DND-41 (cell line): ENCODE measurements around the gene RAB6A.

Source experiments
- ATAC-seq: fragments of 200-7000 bp; cut with Tn5 transposase; 3 replicates; pipeline ENCODE4 v1.9.1; 2021; ENCODE audit warnings: low read depth; ENCODE audit not compliant: insufficient read depth
- DNase-seq: peaks from one replicate; pipeline ENCODE4 v3.0.0-alpha.2; 2020
- H2AFZ ChIP-seq: 2 replicates; pipeline ENCODE4 v1.6.0; 2012; ENCODE audit warnings: low read depth, low read length
- H3K27ac ChIP-seq: 2 replicates; pipeline ENCODE4 v1.5.1; 2012; ENCODE audit warnings: low read length, inconsistent platforms
- H3K27me3 ChIP-seq: fragments of 200-600 bp; sonication (generic); 2 replicates; pipeline ENCODE4 v1.6.0; 2012; ENCODE audit warnings: low read length, mild to moderate bottlenecking, inconsistent platforms; ENCODE audit not compliant: insufficient read depth, poor library complexity
- H3K36me3 ChIP-seq: 2 replicates; pipeline ENCODE4 v1.5.1; 2012; ENCODE audit warnings: low read length, inconsistent platforms; ENCODE audit not compliant: insufficient read depth
- H3K4me1 ChIP-seq: 2 replicates; pipeline ENCODE4 v1.5.1; 2012; ENCODE audit warnings: mild to moderate bottlenecking, low read length; ENCODE audit not compliant: insufficient read depth
- H3K4me2 ChIP-seq: 2 replicates; pipeline ENCODE4 v1.6.0; 2012; ENCODE audit warnings: mild to moderate bottlenecking, moderate library complexity, low read length, inconsistent platforms; ENCODE audit not compliant: insufficient read depth
- H3K4me3 ChIP-seq, 2 experiments: fragments of 200-600 bp in 1 of 2; shearing (Covaris generic) in 1 of 2; 2 replicates each; pipeline ENCODE4 v1.5.1; 2012 to 2016; ENCODE audit warnings: inconsistent platforms in 2 of 2, low read length in 2 of 2, mild to moderate bottlenecking in 2 of 2, low read depth in 1 of 2, moderate library complexity in 1 of 2
- H3K79me2 ChIP-seq: 2 replicates; pipeline ENCODE4 v1.6.0; 2012; ENCODE audit warnings: low read length, inconsistent platforms; ENCODE audit not compliant: insufficient read depth
- H3K9ac ChIP-seq: 2 replicates; pipeline ENCODE4 v1.6.0; 2012; ENCODE audit warnings: low read depth, mild to moderate bottlenecking, inconsistent platforms, low read length, moderate library complexity
- H3K9me3 ChIP-seq: 2 replicates; pipeline ENCODE4 v1.5.1; 2012; ENCODE audit warnings: low read length, moderate library complexity, mild to moderate bottlenecking, inconsistent platforms; ENCODE audit not compliant: insufficient read depth, severe bottlenecking
- H4K20me1 ChIP-seq: 2 replicates; pipeline ENCODE4 v1.6.0; 2012; ENCODE audit warnings: low read length; ENCODE audit not compliant: insufficient read depth
- CTCF ChIP-seq: IDR thresholded peaks from 2 replicates; pipeline ENCODE4 v1.5.1; 2012; ENCODE audit warnings: borderline replicate concordance, low read length, moderate library complexity, mild to moderate bottlenecking; ENCODE audit not compliant: poor library complexity, severe bottlenecking; ENCODE audit errors: extremely low read depth
- EZH2 ChIP-seq: IDR thresholded peaks from 3 replicates; pipeline ENCODE4 v1.6.1; 2012; ENCODE audit warnings: borderline replicate concordance, low read depth, mild to moderate bottlenecking, moderate library complexity, low read length, inconsistent platforms; ENCODE audit not compliant: severe bottlenecking

Gene RAB6A

GRCh38 chr11:73641668-73642067 lies 119.2 kb downstream of the RAB6A start:
- H3K79me2 ChIP-seq: no peaks in the 10 kb centered on the region
- H3K27ac ChIP-seq: no peak overlapping the region
- no peaks in the 10 kb centered on the region for H3K27me3 ChIP-seq
- H3K4me2 ChIP-seq: no peak overlapping the region
- no peaks in the 10 kb centered on the region for H3K36me3 ChIP-seq
- no peak overlapping the region for H2AFZ ChIP-seq
- H3K9me3 ChIP-seq: no peaks in the 10 kb centered on the region
- no peak for TF ChIP-seq CTCF
- TF ChIP-seq EZH2: no peak
- H3K4me3 ChIP-seq: no peak overlapping the region
- no peak overlapping the region for H3K9ac ChIP-seq
- no peaks in the 10 kb centered on the region for H4K20me1 ChIP-seq
- ATAC-seq (no peak), DNase-seq (no peak)
- no peaks in the 10 kb centered on the region for H3K4me1 ChIP-seq

- no peak overlapping the region for H3K4me2 ChIP-seq
- no peak overlapping the region for H3K9ac ChIP-seq
- no peaks in the 10 kb centered on the region for H3K4me1 ChIP-seq
- no peak overlapping the region for H2AFZ ChIP-seq
- H4K20me1 ChIP-seq: no peaks in the 10 kb centered on the region
- no peak overlapping the region for H3K27ac ChIP-seq
- ATAC-seq (no peak), DNase-seq (no peak)
- H3K4me3 ChIP-seq: no peak overlapping the region
- H3K36me3 ChIP-seq: no peaks in the 10 kb centered on the region
- no peak for TF ChIP-seq CTCF
- no peak for TF ChIP-seq EZH2
- H3K79me2 ChIP-seq: no peaks in the 10 kb centered on the region
- no peaks in the 10 kb centered on the region for H3K9me3 ChIP-seq
- no peaks in the 10 kb centered on the region for H3K27me3 ChIP-seq
Measured at GRCh38 chr11:73640592-73640991, 120.3 kb downstream of the RAB6A start.

- ATAC-seq (no peak), DNase-seq (no peak)
- H3K4me3 ChIP-seq: no peak overlapping the region
- H3K9me3 ChIP-seq: no peaks in the 10 kb centered on the region
- H3K4me2 ChIP-seq: no peak overlapping the region
- H3K27ac ChIP-seq: no peak overlapping the region
- H3K27me3 ChIP-seq: no peaks in the 10 kb centered on the region
- no peaks in the 10 kb centered on the region for H4K20me1 ChIP-seq
- no peak overlapping the region for H3K9ac ChIP-seq
- no peaks in the 10 kb centered on the region for H3K36me3 ChIP-seq
- no peaks in the 10 kb centered on the region for H3K79me2 ChIP-seq
- no peak overlapping the region for H2AFZ ChIP-seq
- TF ChIP-seq CTCF: no peak
- no peak for TF ChIP-seq EZH2
- peaks cover 6% of the 10 kb centered on the region for H3K4me1 ChIP-seq
Measured at GRCh38 chr11:73637012-73637411, 123.9 kb downstream of the RAB6A start.

GRCh38 chr11:73636249-73636648 lies 124.6 kb downstream of the RAB6A start:
- Histone ChIP-seq H3K79me2 (no peaks in the 10 kb centered on the region), H3K9ac (no peak overlapping the region), H3K27ac (no peak overlapping the region), H3K4me3 (no peak overlapping the region), H3K4me1 (peaks cover 6% of the 10 kb centered on the region), H4K20me1 (no peaks in the 10 kb centered on the region), H3K9me3 (no peaks in the 10 kb centered on the region), H3K4me2 (no peak overlapping the region), H2AFZ (no peak overlapping the region), H3K36me3 (no peaks in the 10 kb centered on the region), H3K27me3 (no peaks in the 10 kb centered on the region)
- DNase-seq (no peak), ATAC-seq (no peak)
- TF ChIP-seq EZH2: no peak
- no peak for TF ChIP-seq CTCF
